Measurements from ENCODE around the gene MVD. TPM values are rescaled to one million over a fixed set of nuclear protein-coding genes. Genes with fewer than 3 reads are reported as not detected.

MVD gene
- total RNA-seq, 4 donors from 2014 or later, result 27.0 to 32.4 (median 29.3) TPM

DNA sequence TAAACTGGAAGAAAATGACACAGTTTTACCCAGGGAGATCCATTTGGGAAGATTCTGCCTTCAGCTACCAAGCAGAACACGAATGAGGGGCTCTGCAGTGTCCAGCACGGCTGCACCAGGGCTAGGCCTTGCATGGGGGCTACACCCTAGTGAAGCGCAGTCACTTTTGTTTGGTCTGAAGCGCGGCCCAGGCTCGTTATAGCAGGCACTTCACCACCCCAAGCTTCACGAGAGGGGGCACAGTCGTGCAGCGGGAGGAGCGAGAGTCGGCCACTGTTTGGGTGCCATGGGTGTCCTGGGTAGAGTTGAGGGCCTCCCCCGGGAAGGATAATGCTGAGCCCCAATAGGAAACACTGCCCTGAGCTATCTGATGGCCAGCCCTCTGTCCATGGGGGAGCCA is 46.2 kb downstream of the MVD start:
- no peak for DNase-seq (ENCODE audit: extremely low spot score)
- WGBS, result 81% methylated on average over 11 of the region's 12 CpGs
- Histone ChIP-seq H3K4me1 (peaks cover 0 to 19% (median 14%) of the 10 kb centered on the region in 4 donors), H3K9me3 (no peaks in the 10 kb centered on the region), H3K4me3 (no peak overlapping the region), H3K36me3 (peaks cover 3 to 80% (median 51%) of the 10 kb centered on the region in 4 donors), H3K27ac (replicated peaks in 1 of 4) (no peak overlapping the region), H3K27me3 (no peaks in the 10 kb centered on the region)
- TF ChIP-seq POLR2A (IDR thresholded peaks at IDR 0.05; ENCODE audit: low read depth), result no peak
- TF ChIP-seq CTCF (IDR thresholded peaks at IDR 0.05), result no peak
- no peak for TF ChIP-seq EP300 (IDR thresholded peaks at IDR 0.05)
- TF ChIP-seq POLR2AphosphoS5 (IDR thresholded peaks at IDR 0.05), result no peak
- intact Hi-C loops (cut with DNase I), result no loop called here

DNA sequence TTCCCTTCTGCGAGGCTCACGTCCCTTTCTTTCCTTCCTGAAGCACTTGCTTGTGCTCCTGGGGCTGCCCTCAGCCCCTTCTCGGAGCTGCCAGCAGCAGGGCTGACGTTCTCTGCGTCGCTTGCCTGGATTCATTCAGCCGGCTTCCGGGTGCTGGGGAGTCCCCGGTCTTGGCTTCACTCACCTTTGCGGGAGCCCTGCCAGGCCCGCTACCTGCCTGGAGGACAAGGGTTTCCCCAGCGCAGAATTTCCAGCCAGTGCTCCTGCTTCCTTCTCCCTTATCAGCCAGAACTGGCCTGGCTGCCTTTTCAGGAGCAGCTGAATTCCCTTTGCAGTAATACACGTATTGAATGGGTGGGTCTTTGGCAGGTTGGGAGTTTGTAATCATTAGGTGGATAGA is 46.6 kb downstream of the MVD start:
- intact Hi-C loops (cut with DNase I), result no loop called here
- Histone ChIP-seq H3K4me1 (peaks cover 0 to 19% (median 14%) of the 10 kb centered on the region in 4 donors), H3K27me3 (no peaks in the 10 kb centered on the region), H3K27ac (replicated peaks in 1 of 4) (no peak overlapping the region), H3K9me3 (no peaks in the 10 kb centered on the region), H3K4me3 (no peak overlapping the region), H3K36me3 (peaks cover 7 to 80% (median 55%) of the 10 kb centered on the region in 4 donors)
- WGBS, result 88% methylated on average over 12 of the region's 13 CpGs
- TF ChIP-seq EP300 (IDR thresholded peaks at IDR 0.05) (no peak), POLR2A (IDR thresholded peaks at IDR 0.05; ENCODE audit: low read depth) (no peak), CTCF (IDR thresholded peaks at IDR 0.05) (no peak), POLR2AphosphoS5 (IDR thresholded peaks at IDR 0.05) (no peak)
- no peak for DNase-seq (ENCODE audit: extremely low spot score)

DNA sequence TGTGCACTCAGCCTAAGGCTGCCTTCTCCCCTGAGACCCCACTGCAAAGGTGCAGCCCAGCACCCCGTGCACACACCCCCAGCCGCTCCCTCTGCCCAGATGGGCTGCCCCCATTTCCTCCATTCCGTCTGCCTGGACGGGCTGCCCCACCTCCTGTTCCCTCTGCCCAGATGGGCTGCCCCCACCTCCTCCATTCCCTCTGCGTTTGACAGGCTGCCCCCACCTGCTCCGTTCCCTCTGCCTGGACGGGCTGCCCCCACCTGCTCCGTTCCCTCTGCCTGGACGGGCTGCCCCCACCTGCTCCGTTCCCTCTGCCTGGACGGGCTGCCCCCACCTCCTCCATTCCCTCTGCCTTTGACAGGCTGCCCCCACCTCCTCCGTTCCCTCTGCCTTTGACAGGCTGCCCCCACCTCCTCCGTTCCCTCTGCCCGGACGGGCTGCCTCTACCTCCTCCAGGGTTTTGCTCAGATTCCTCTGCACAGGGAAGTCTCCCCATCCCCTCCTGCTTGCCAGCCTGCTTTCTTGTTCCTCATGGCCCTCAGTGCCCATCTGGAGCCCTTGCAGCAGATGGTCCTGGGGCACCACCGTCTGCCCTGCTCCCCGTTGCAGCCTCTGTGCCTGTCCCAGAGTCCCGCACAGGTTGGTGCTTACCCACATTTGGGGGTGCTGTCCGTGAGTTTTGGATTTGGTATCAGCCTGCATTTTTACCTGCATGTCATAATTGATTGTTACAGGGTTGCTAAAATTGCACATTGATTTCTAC is 47.9 kb downstream of the MVD start:
- Histone ChIP-seq H3K27ac (replicated peaks in 1 of 4) (no peak overlapping the region), H3K27me3 (no peaks in the 10 kb centered on the region), H3K9me3 (no peaks in the 10 kb centered on the region), H3K4me1 (peaks cover 0 to 19% (median 14%) of the 10 kb centered on the region in 4 donors), H3K4me3 (no peak overlapping the region), H3K36me3 (peaks cover 20 to 87% (median 68%) of the 10 kb centered on the region in 4 donors)
- no peak for DNase-seq (ENCODE audit: extremely low spot score)
- WGBS, result 84% methylated on average over 18 of the region's 19 CpGs
- intact Hi-C loops (cut with DNase I), result no loop called here
- TF ChIP-seq POLR2AphosphoS5 (IDR thresholded peaks at IDR 0.05) (no peak), EP300 (IDR thresholded peaks at IDR 0.05) (no peak), CTCF (IDR thresholded peaks at IDR 0.05) (no peak), POLR2A (IDR thresholded peaks at IDR 0.05; ENCODE audit: low read depth) (no peak)

GRCh38 chr16:88613911-88614817 is 48.7 kb downstream of the MVD start:
- H3K27ac ChIP-seq (replicated peaks in 1 of 4), result no peak overlapping the region
- intact Hi-C loops (cut with DNase I), result no loop called here
- H3K9me3 ChIP-seq, result no peaks in the 10 kb centered on the region
- no peaks in the 10 kb centered on the region for H3K27me3 ChIP-seq
- TF ChIP-seq POLR2AphosphoS5 (IDR thresholded peaks at IDR 0.05) (no peak), CTCF (IDR thresholded peaks at IDR 0.05) (no peak), EP300 (IDR thresholded peaks at IDR 0.05) (no peak), POLR2A (IDR thresholded peaks at IDR 0.05; ENCODE audit: low read depth) (no peak)
- DNase-seq (ENCODE audit: extremely low spot score), result no peak
- no peak overlapping the region for H3K4me3 ChIP-seq
- WGBS, result 84% methylated on average over 19 of the region's 19 CpGs
- H3K36me3 ChIP-seq, result peaks cover 28 to 87% (median 69%) of the 10 kb centered on the region in 4 donors
- H3K4me1 ChIP-seq, result peaks cover 0 to 17% (median 13%) of the 10 kb centered on the region in 4 donors
